Esophagus squamous epithelium (tissue), 5 donors: ENCODE results near the gene KATNAL1. TPM values are rescaled to one million over a fixed set of nuclear protein-coding genes. Genes with fewer than 3 reads are reported as not detected.

ENCODE experiments used
- DNase-seq: peaks from one replicate; lab custom pipeline; 2025; lab: John Stamatoyannopoulos, UW
- H3K27ac ChIP-seq, 4 donors: fragments of 200-600 bp; sonication (generic); one replicate each; pipeline ENCODE4 v1.5.1; 2016 to 2019; ENCODE audit warnings: mild to moderate bottlenecking in 1 of 4
- H3K27me3 ChIP-seq, 4 donors: fragments of 200-600 bp; sonication (generic); 1 replicate in 3 of 4; 2 replicates in 1 of 4; pipeline versions ENCODE4 v1.5.1 to v1.6.0; 2017 to 2021; ENCODE audit warnings: antibody characterized with exemption in 1 of 4
- H3K36me3 ChIP-seq, 3 donors: fragments of 200-600 bp; sonication (generic); one replicate each; pipeline ENCODE4 v1.5.1; 2016 to 2019
- H3K4me1 ChIP-seq, 3 donors: fragments of 200-600 bp; sonication (generic); one replicate each; pipeline ENCODE4 v1.5.1; 2017 to 2019
- H3K4me3 ChIP-seq, 4 donors: fragments of 200-600 bp; sonication (generic); 1 replicate in 3 of 4; 2 replicates in 1 of 4; pipeline ENCODE4 v1.5.1; 2016 to 2019; ENCODE audit warnings: mild to moderate bottlenecking in 2 of 4, moderate library complexity in 1 of 4
- H3K9me3 ChIP-seq, 3 donors: fragments of 200-600 bp; sonication (generic); one replicate each; pipeline ENCODE4 v1.5.1; 2016 to 2019
- CTCF ChIP-seq, 6 experiments: fragments of 450-650 bp in 4 of 6; fragments of 200-600 bp in 2 of 6; sonication (generic) in 2 of 6; IDR thresholded peaks; one replicate each; pipeline ENCODE4 v1.5.1; 2016 to 2019; ENCODE audit warnings: antibody characterized with exemption in 6 of 6, mild to moderate bottlenecking in 4 of 6, moderate library complexity in 4 of 6
- POLR2A ChIP-seq, 4 donors: fragments of 450-650 bp; IDR thresholded peaks; one replicate each; pipeline ENCODE4 v1.6.1; 2017; ENCODE audit warnings: antibody characterized with exemption in 4 of 4, mild to moderate bottlenecking in 4 of 4, moderate library complexity in 3 of 4
- WGBS, 2 donors: methylation state at CpG; one replicate each; pipeline ENCODE4 v1.1.5; 2018; 5-methylcytosine and 5-hydroxymethylcytosine counted together
- intact Hi-C: fragments of 100-400 bp; cut with DNase I; formaldehyde crosslinking; loops from one replicate; pipeline ENCODE4 v1.15.0; 2022
- total RNA-seq, 4 donors: library from RNA; depleted of rRNA; stranded (reverse); fragments of >200 nt; gene quantifications; one replicate each; pipeline ENCODE4 v1.1.0, GENCODE V29; 2016
- donor health status: DM: yes; HTN: yes; CAD: no.

Gene KATNAL1
- total RNA-seq, 4 donors from 2014 or later, result 1.4 to 13.4 (median 6.2) TPM

DNA sequence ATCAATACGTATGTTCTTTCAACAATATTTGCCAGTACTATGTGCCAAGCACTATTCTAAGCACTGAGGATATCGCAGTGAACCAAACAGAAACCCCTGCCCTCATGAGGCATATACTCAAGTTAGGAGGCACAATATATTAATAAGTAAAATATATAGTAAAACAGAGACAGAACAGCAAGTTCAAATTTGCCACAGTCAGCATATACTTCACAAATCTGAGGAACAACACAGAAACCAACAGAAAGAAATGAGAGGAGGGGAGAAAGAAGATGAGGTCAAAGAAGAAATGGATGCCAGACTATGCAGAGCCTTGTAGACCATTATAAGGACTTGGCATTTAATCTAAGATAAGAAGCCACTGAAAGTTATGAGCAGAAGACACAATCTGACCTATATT lies 59.9 kb downstream of the KATNAL1 start:
- TF ChIP-seq CTCF (IDR thresholded peaks at IDR 0.05), result no peak
- TF ChIP-seq POLR2A (IDR thresholded peaks at IDR 0.05), result no peak
- WGBS, 2 donors, result 92 to 94% methylated on average over 2 of the region's 2 CpGs

GRCh38 chr13:30241532-30241931 lies 65.8 kb downstream of the KATNAL1 start:
- intact Hi-C loops, result no loop called here
- Histone ChIP-seq H3K27me3 (no peaks in the 10 kb centered on the region), H3K36me3 (peaks cover 0 to 21% (median 0%) of the 10 kb centered on the region in 3 donors), H3K4me1 (peaks cover 0 to 4% (median 0%) of the 10 kb centered on the region in 3 donors), H3K9me3 (no peaks in the 10 kb centered on the region), H3K4me3 (no peak overlapping the region), H3K27ac (no peak overlapping the region)
- DNase-seq, result no peak
- WGBS, 2 donors, result 56 to 59% methylated on average over 2 of the region's 2 CpGs
- no peak for TF ChIP-seq CTCF (IDR thresholded peaks at IDR 0.05)
- no peak for TF ChIP-seq POLR2A (IDR thresholded peaks at IDR 0.05)

More for the DNA sequence above, 59.9 kb downstream of the KATNAL1 start:
- intact Hi-C loops, result no loop called here
- Histone ChIP-seq H3K4me3 (no peak overlapping the region), H3K9me3 (peaks cover 0 to 11% (median 9%) of the 10 kb centered on the region in 3 donors), H3K27me3 (no peaks in the 10 kb centered on the region), H3K36me3 (peaks cover 0 to 19% (median 0%) of the 10 kb centered on the region in 3 donors), H3K4me1 (no peaks in the 10 kb centered on the region), H3K27ac (no peak overlapping the region)
- DNase-seq, result no peak

GRCh38 chr13:30240608-30241007 lies 66.7 kb downstream of the KATNAL1 start:
- WGBS, 2 donors, result 70 to 79% methylated on average over 2 of the region's 2 CpGs
- Histone ChIP-seq H3K36me3 (peaks cover 0 to 25% (median 0%) of the 10 kb centered on the region in 3 donors), H3K4me1 (peaks cover 0 to 4% (median 0%) of the 10 kb centered on the region in 3 donors), H3K4me3 (no peak overlapping the region), H3K27ac (no peak overlapping the region), H3K9me3 (no peaks in the 10 kb centered on the region), H3K27me3 (no peaks in the 10 kb centered on the region)
- DNase-seq, result no peak
- TF ChIP-seq CTCF (IDR thresholded peaks at IDR 0.05) (no peak), POLR2A (IDR thresholded peaks at IDR 0.05) (no peak)
- intact Hi-C loops, result no loop called here

DNA sequence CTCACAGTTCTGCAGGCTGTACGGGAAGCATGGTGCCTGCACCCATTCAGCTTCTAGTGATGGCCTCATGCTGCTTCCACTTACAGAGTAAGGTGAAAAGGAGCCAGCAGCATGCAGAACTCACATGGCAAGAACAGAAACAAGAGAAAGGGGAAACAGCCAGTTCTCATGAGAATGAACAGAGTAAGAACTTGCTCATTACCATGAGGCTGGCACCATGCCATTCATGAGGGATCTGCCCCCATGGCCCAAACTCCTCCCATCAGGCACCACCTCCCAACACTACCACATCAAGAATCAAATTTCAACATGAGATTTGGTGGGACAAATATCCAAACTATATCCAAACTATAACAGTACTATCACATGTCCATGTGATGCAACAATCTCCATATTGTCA lies 72.1 kb downstream of the KATNAL1 start:
- Histone ChIP-seq H3K4me3 (no peak overlapping the region), H3K4me1 (no peaks in the 10 kb centered on the region), H3K36me3 (peaks cover 0 to 30% (median 0%) of the 10 kb centered on the region in 3 donors), H3K27ac (no peak overlapping the region), H3K27me3 (no peaks in the 10 kb centered on the region), H3K9me3 (no peaks in the 10 kb centered on the region)
- TF ChIP-seq POLR2A (IDR thresholded peaks at IDR 0.05) (no peak), CTCF (IDR thresholded peaks at IDR 0.05) (no peak)
- no peak for DNase-seq
- intact Hi-C loops, result no loop called here
- 82 to 92% methylated on average over 1 of the region's 1 CpG for WGBS, 2 donors

DNA sequence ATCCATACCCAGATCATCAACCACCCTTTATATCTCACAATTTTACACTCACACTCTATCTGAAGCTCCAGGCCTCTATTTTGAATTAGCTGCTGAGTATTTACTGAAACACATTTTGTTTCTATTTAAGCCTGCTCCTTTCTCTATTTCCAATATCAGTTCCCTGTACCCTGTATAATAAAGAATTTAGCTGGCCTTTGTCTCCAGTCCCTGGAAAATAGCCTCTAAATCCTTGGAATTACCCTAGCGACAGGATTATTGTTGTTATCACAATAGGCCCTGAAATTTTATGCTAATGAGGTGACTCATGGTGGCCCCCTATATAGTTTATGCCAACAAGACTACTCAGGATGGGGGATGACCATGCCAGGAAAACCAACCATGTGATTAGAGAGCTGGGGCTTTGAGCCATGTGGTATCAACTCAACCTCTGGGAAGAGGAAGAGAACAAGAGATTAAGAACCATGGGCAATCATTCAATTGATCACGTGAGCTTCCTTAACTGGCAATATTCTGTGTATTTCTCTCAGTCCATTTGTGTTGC lies 72.7 kb downstream of the KATNAL1 start:
- H3K4me1 ChIP-seq, result no peaks in the 10 kb centered on the region
- H3K9me3 ChIP-seq, result no peaks in the 10 kb centered on the region
- WGBS, 2 donors, result 59 to 69% methylated on average over 2 of the region's 2 CpGs
- H3K36me3 ChIP-seq, result peaks cover 0 to 32% (median 0%) of the 10 kb centered on the region in 3 donors
- H3K4me3 ChIP-seq, result no peak overlapping the region
- no peak overlapping the region for H3K27ac ChIP-seq
- TF ChIP-seq CTCF (IDR thresholded peaks at IDR 0.05) (no peak), POLR2A (IDR thresholded peaks at IDR 0.05) (no peak)
- intact Hi-C loops, result no loop called here
- DNase-seq, result no peak
- no peaks in the 10 kb centered on the region for H3K27me3 ChIP-seq
